ENCODE measurements around the gene ZNF385B.

ZNF385B gene

GRCh38 chr2:179855673-179856072, 5.7 kb downstream of the ZNF385B start:
- DNase-seq, result no peak

- DNase-seq, result no peak
Measured at GRCh38 chr2:179854891-179855290, 6.5 kb downstream of the ZNF385B start.

GRCh38 chr2:179853108-179853507, 8.3 kb downstream of the ZNF385B start:
- DNase-seq, result no peak

GRCh38 chr2:179850188-179850587, 11.2 kb downstream of the ZNF385B start:
- no peak for DNase-seq

DNA sequence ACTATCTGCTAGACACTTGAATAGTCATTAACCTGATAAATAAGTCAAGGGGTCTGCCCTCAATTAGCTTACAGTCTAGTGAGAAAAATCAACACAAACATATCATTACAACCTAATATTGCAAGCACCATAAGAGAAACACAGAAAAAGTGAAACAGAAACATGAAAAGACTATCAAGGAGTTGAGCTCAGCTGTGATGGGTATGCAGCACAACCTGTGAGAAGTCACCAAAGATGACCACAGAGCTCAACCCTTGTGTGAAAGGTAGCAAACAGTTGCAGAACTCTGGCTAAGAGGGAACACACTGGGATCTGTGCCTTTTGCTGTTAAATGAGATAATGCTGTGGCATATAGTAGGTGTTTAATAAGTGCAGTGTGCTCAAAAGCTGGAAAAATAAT, 11.7 kb downstream of the ZNF385B start:
- DNase-seq, result no peak

DNA sequence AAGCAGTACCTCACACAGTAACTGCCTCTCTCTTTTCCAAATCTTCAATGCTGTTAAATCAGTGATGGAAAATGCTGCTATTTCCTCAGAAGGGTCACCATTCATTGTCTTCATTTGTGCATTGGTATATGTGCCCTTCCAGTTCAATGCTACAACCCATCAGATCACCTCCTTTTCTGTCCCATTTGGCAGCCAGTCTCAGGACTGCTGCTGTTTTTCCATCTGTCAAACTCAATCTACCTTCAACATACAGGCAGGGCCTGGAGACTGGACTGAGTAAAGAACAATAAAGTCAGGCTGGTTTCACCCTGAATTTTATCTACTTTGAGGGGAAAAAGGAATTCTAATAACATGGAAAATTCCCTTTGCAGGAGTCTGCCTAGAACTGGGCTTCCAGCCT, 17.9 kb downstream of the ZNF385B start:
- DNase-seq, result no peak

- peak; percentile 6 for DNase-seq
Measured at GRCh38 chr2:179842498-179843153, 18.8 kb downstream of the ZNF385B start.

- no peak for DNase-seq
Measured at GRCh38 chr2:179840840-179841239, 20.6 kb downstream of the ZNF385B start.

GRCh38 chr2:179837408-179837807, 24.0 kb downstream of the ZNF385B start:
- no peak for DNase-seq

DNA sequence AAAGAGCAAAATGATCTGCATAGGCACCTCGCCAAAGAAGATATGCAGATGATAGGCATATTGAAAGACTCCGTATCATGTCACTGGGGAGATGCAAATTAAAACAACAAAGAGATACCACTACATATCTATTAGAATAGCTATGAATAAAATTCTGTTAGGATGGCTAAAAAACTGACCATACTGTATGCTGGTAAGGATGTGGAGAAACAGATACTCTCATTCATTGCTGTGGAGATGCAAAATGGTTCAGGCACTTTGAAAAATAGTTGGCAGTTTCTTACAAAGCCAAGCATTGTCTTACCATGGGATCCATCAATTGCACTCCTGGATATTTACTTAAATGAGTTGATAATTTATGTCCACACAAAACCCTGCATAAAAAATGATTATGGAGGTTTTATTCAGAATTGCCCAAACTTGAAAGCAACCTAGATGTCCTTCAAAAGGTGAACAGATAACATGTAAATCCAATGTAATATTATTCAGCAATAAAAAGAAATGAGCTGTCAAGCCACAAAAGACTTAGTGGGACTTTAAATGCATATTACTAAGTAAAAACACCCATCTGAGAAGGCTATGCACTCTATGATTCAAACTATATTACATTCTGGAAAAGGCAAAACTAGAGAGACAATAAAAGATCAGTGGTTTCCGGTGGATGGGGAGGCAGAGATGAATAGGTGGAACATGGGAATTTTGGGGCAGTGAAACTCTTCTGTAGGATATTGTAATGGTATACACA, 31.2 kb downstream of the ZNF385B start:
- DNase-seq, result no peak

DNA sequence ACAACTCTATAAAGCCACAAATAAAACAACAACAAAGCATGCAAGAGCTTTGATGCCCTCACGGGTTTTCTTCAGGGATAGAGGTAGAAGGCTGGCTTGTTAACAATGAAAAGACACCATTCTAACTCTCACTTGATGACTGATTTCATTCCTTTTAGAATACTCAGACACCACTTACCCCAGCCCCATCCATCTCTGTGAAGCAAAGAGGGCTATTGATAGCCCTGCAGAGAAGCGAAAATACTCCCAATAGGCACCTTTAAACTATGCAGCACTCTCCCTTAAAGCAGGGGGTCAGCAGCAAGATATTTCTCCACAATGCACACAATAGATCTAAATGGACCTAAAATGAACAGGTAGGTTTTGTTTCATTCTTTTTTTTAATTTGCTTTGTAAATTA, 35.1 kb downstream of the ZNF385B start:
- DNase-seq, result no peak

DNA sequence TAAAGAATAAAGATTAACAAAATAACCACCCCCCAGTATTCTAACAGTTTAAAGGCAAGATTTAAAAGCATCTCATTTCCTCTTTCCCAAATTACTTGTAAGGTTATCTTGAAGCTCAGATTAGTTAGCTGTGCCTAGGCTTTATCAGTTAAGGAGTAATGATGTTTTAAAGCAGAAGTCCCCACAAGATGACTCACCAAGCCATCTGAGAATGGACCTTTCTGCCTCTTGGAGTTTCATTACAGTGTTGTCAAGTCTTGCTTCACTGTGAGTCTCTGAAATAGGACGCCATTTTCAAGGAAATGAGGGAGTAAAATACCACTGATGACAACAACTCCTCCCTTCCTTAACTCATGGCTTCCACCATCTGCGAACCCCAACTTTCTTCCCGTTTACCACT, 35.9 kb downstream of the ZNF385B start:
- DNase-seq, result no peak

DNA sequence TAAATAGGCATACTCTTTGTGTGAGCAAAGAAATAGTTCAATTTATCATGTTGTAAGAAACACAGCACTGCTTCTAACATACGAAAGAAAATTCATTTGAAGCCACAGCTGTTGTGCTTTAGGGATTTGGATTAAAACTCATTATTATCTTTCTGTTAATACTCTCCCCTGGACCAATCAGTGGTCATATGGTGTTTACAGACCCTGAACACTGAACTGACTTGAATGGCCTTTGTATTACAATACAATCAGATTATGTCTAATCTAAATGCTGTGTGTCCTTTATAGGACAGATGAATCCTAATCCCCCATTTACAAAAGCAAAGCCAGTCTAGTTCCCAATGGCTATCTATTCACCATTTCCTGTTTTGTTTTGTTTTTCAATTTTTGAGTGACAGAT, 36.5 kb downstream of the ZNF385B start:
- DNase-seq, result no peak

DNA sequence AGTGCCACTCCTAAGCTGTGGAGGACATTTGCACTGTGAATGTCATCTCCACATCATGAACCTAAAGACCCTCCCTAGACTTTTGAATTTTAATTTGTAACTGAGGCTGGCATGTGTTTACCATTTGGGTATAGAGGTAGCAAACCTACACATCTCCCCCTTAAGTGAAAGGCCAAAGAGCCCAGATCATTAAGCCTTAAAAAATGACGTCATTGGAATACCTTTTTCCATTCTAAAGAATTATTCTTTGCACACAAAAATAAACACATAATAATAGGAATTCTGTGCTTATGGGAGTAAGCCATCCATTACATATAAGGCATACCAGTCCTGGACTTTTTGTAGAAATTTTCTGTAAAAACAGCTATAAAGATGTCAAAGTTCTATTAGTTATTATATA, 38.9 kb downstream of the ZNF385B start:
- DNase-seq, result no peak

DNA sequence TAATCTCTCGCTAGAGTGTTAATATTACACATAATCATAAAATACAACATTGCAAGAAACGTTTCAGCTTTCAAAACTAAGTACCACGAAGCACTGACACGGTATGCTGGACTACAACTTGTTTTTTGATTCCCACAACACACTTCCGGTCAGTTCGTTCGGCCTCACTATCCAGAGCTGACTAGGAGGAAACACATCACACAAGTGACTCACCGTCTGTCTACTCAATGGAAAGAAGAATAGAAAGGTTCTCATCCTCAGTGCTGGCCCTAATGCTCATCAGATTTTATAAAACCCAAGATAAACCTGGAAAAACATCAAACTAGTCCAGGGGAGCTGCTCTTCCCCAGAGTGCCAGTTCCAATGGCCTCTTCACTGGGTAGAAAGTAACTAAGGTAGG, 42.9 kb downstream of the ZNF385B start:
- DNase-seq, result no peak

DNA sequence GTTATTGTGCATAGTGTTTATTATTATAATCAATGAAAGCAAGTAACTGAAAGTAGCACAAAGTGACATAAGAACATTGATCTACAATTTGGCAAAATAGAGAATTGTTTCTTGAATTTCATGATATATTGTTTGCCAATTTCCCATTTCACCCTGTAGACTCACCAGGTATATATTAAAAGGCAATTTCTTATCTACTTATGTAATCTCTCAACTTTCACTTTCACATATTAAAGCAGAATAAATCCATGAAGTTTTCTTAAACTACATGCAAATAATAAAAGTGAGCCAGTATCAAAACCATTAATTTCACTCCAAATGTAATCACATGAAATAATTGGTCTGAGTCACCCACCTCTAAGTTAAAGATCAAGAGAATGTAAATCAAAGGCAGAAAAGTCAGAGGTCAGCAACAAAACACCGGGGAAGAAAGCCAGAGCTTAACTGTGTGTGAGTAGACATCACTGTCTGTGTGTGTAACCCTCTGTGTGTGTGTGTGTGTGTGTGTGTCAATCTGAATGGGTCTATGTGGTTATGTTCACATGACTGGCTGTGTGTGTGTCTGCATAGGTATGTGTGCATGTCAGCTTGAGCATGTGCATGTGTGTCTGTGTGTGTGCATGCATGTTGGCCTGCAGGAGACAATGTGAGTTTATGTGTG, 44.1 kb downstream of the ZNF385B start:
- DNase-seq, result no peak

- no peak for DNase-seq
Measured at GRCh38 chr2:179814050-179814449, 47.4 kb downstream of the ZNF385B start.

GRCh38 chr2:179812501-179812900, 48.9 kb downstream of the ZNF385B start:
- DNase-seq, result no peak

GRCh38 chr2:179811042-179811441, 50.4 kb downstream of the ZNF385B start:
- no peak for DNase-seq

DNA sequence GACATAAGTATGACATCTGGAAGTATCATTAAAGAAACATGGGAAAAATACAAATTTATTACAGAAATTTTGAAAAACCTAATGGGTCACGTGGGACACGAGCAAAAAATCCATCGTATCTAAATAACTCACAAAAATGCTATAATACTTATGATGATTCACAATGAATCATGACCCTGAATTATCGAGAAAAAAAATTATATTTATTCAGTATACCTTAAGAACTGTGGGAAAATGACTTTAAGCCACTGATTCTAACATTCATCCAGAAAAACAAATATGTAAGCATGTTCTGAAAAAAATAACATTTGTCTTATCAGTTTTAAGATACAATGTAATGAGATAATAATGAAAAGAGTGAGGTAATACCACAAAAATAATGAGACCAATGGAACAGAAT, 51.8 kb downstream of the ZNF385B start:
- no peak for DNase-seq

DNA sequence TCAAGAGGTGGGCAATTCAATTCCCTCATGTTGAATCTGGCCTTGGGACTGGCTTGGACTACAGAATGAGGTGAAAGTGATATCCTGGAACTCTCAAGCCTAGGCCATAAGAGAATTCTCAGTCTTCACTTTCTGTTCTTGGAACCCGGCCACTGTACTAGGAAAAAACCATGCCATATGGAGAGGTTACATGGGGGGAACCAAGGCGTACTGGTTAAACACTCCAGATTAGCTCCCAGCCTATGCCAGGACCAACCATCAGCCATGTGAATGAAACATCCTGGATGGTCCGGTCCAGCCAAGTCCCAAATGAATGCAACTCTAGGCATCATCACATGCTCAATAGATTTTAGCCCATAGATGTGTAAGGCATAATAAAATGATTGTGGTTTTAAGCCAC, 56.4 kb downstream of the ZNF385B start:
- DNase-seq, result no peak

- no peak for DNase-seq
Measured at GRCh38 chr2:179804206-179804605, 57.2 kb downstream of the ZNF385B start.

DNA sequence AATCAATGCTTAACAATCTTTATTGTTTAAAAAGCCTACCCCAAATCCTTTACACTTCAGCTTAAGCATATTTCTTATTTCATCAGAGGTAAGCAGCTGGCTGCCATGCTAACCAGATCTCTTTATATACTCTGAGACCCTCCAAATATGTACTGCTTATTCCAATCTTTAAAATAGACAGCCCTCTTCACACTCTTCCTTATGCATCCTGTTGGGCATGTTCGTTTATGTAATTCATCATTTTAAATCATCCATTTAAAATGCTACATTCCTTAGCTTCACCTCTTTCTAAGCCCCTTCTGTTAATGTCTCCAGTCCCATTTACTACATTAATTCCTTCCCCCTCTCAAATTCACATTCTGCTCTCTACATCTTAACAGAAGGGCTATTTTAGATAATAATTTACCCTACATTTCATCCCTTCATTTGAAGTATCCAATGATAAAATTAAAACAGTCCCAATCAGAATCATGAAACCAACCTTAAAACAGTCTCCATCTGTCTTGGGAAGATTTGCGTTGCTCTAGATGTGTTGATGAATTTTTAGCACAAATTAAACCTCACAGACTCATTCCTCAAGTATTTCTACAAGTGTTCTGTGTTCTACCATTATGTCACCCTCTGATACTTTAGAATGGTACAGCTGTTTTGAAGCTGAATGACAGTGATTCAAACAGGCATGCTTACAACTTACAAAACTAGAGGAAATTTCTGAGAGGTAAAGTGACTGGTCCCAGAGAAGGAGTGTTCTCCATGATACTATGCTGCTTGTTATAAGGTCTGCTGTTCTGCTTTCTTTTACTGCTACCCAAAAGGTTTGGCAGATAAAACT, 59.1 kb downstream of the ZNF385B start:
- no peak for DNase-seq

Data from NCI-H1092 (cell line).